Left renal pelvis (tissue), 4 donors: ENCODE measurements around the gene MMP20. TPM values are rescaled to one million over a fixed set of nuclear protein-coding genes. Genes with fewer than 3 reads are reported as not detected.

Source experiments
- DNase-seq, 4 donors: peaks; one replicate each; pipeline ENCODE4 v3.0.0-alpha.2; 2013; ENCODE audit warnings: low read depth in 4 of 4, low spot score in 3 of 4
- polyA plus RNA-seq, 4 donors: library from polyadenylated mRNA; unstranded; fragments of 120-200 nt; gene quantifications; one replicate each; pipeline ENCODE4 v1.2.1, GENCODE V29; 2013; ENCODE audit not compliant: insufficient read length in 4 of 4

MMP20 gene
- polyA plus RNA-seq, 4 donors, result not detected

DNA sequence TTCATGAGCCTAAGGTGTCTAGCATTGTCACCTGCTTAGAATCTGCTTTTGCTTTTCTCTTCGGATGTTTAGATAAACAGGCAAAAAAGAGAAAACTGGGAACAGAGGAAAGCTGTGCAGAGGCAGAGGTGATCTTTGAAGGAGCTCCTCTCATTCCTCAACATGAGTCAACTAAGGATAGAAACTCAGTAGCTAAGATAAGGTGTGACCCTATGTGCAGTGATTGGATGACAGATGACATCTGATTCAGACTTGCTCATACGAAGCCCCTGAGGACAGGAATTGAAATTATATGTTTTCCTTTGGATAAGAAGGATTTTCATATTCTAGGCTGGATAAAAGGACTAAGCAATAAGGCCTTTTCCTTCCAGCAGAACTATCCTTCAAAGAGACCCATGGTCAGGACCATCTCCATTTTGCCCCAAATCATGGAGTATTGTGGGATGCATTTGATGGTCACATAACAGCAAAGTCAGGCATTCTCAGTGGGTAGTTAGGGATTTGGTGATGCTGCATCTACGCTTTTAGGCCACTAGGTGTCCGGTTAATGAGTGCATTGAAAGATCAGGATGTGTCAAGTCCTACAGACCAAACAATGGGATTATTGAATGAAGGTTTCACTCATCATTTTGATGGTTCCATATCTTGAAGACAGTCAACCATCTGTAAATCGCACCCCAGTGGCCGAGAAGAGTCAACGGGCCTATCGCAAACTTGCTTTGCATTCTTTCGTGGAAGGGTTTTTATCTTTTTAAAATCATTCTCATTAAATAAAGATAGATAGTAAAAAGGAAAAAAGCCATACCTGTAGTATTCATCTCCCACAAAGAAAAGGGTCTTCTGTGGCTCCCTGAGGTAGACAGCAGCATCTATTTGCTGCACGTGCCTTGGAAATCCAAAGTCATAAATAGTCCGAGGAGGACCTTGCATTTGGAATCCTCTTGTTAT lies 32.2 kb downstream of the MMP20 start:
- no peak for DNase-seq

DNA sequence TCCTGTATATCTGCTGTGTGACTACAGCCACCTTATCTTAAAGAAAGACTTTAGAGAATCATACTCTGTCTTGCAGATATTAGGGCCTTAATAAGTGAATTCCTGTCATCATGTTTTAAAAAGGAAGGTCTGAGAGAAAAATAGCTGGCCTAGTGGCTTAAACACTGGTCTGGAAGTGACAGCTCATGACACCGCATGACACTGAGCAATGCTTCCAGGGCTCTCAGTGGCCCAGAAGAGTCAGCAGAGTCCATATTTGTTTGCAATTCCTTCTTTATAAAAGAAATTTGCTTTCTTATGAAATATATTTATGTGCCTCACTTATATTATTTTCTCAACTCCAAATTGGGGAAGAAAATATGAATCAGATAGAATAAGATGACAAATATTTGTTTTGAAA lies 33.0 kb downstream of the MMP20 start:
- DNase-seq, result no peak

DNA sequence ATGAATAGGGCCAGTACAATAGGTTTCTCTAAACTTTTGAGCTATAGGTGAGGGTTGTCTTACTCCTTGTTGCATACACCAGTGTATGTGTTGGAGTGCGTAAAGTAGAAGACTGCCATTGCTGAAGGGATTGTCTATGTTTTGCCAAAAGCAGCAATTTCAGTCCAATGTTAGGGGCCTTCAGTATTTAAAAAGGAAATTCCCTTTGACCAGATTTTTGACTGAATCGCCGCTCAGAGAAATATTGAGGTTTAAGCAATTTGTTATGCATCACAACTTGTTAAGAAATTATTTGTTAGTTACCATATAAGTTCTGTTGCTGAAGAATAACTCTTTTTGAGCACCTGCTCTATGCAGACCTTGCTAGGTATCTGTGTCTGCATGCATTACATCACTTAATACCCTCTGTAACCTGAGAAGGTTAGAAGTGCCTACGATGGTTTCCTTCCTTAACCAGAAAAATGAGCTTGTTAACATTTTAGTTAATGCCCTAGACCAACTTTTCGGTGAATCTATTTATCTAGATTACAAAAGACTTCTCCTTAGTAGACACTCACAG lies 33.9 kb downstream of the MMP20 start:
- no peak for DNase-seq

DNA sequence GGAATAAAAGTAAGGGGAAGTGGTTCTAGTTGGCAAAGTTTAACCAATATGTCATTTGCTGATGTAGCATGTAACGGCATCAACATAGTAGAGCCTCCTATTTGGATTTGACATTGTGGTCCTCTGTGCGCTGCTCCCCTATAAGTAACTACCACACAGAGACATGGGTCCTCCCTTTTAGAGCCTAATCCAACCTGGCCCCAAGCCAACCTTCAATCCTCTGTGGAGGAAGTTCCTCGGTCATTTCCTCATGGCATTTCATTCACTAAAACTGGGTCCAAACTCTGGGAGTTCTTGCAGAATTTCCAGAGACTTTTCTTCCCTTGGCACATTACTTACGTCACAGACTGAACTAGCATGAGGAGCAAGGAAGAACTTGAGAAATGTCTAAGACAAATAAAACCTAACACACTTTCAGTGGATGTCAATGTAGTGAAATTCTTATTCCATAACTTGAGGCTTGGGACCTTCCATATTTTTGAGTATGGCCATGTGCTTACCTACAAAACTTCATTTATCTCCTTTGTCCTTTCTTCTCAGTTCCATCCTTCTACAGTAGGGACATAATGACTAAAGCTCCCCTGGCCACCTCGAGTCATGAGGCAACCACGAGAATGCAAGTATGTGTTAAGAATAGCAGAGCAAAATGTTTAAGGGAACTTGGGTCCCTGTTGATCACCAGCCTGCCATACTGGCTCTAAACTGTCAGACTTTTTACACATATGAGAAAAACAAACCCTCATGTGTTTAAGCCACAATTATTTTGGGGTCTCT lies 34.7 kb downstream of the MMP20 start:
- no peak for DNase-seq

DNA sequence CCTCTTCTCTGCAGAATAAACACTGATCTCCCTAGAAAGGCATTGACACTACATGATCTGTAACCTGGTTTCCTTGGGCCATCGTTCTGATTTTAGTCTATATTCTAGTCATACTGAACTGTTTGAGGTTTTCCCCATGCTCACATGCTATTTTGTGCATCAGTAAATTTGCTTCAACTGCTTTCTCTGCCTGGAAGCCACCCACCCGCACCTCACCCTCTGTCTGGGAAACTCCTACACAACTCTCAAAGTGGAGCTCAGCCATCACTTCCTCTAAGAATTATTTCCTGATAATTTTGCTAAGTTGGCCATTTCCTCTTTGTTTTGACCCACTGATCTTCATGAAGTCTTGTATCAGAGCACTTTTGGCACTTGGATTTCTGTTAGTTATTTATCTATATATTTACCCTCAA lies 36.1 kb downstream of the MMP20 start:
- no peak for DNase-seq

DNA sequence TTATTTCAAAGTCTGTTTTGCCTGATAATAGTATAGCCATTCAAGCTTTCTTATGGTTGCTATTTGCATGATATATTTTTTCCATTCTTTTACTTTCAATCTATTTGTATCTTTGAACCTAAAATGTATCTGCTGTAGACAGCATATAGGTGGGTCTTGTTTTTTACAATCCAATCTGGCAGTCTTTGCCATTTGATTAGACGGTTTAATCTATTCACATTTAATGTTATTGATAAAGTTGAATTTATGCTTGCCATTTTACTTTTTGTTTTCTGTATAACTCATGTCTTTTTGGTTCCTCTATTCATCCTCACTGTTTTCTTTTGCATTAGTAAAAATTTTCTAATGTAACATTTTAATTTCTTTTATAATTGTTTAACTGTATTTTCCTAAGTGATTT lies 37.4 kb downstream of the MMP20 start:
- no peak for DNase-seq

DNA sequence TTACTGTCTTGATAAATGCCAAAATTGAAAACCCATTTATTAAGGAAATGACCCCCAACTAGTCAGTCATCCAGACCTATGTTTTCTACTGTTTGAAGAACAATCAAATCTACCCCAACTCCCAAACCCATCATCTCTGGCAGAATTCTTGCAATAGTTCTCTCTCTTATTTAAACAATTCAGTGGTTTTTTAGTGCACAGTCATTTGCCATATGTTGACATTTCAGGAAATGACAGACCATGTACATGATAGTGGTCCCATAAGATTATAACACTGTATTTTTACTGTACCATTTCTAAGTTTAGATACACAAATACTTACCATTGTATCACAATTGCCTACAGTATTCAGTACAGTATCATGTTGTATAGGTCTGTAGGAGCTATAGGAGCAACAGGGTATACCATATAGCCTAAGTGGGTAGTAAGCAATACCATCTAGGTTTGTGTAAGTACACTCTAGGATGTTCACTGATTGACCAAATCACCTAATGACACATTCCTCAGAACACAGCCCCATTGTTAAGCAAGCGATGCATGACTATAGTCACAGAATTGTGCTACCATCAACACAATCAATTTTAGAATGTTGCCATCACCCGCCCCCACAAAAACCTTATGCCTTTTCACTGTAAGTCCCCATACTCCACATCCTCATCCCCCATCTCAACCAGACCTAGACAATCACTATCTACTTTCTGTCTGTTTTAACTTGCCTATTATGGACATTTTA lies 41.8 kb downstream of the MMP20 start:
- DNase-seq, result no peak

DNA sequence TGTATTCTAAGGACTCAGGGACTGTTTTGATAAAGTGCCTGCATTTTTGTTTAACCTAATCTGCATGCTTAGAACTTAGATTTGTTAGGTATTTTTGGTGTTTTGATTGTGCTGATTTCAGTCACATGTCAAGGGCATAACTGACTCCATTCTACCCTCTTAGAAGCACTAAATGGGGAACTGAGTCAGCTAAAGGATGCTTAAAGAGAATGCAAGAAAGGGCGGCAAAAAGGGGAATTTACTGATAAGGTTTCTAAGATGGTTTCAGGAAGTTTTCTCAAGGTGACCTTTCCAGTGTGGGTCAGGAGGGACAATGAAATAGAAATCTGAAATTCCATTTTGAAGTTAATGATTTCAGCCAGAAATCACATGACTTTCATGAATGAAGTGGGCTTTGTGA lies 43.0 kb downstream of the MMP20 start:
- no peak for DNase-seq

DNA sequence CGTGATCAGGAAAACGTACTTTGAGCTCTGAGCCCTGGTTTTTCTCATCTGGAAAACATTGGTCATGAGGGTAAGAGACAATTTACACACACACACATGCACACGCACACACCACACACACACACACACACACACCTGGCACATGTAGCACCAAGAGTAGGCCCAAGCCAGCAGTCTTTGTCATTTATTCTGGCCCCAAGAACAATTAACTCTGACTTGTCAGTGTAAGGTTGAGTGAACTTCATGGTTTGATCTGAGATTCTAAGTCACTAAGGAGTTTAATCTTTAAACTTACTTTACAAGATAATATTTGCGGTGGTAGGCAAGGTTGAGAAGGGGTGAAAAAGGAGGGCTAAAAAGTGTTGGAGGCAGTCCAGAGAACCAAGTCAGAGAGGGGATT lies 44.1 kb downstream of the MMP20 start:
- DNase-seq, result peak in 1 of 4 donors; percentile 20

DNA sequence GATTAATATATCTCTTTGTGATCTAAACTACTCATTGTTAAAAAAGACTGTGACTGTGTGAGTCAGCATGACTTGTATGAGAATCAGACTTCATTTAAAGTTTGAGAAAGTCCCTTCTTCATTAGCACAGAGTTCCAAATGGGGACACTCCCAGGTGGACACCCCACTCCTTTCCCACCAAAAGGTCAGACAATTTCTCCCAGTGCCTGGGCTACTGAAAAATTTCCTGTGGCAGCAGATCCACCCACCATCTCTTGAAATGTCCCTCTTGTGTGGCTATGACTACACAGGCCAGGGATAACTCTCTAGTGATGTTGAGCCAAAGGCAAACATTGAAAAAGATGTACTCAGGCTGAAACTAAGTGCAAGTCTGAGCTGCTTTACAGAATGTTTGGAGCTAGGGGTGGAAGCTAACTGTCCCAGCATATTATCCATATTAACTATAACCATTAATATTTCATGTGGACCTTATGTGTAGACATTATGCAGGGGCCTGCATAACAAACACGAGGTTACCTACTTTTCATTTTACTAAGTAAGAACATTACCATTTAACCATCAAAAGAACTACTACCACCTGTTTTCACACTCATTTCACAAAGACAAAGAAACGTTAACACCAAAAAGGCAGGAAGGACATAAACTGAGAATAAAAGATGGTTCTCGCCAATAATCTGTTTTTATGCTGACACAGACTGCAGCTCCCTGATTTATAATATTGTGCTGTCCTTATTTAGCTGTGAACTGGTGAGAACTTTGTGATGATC lies 44.8 kb downstream of the MMP20 start:
- no peak for DNase-seq

DNA sequence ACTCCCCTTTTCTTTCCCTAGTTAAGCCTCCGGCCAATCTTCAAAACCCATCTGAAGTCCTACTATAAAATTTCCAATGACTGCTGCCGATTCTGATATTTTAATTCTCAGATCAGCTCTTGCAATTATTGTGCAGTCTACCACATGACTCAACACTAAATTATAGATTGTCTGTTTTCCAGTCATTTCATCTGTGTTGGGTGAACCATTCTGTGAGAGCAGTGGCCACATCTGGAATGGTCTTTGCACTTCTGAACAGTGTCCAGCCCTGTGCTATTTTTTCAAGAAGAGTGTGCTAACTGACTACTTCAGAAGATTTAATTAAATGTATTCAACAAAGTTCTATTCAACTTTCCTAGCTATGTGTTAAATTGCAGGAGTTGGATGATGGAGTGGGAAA lies 47.4 kb downstream of the MMP20 start:
- no peak for DNase-seq

DNA sequence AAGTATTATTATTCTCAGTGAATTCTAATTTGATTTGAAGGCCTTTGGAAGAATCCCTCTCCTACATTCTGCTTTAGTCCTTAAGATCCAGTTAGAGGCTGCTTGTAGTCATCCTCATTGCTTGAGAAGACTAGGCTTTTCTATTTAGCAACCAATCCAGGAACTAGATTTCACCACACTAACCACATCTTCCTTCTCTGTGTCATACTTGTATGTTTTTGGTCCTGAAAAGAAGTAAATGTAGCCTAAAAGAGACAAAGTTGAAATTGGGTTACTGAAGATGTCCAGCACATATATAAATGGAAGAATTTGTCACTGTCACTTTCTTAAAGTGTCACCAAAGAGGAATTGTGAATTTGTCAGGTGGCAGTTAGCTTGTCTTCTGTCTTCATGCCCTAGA lies 48.0 kb downstream of the MMP20 start:
- no peak for DNase-seq

DNA sequence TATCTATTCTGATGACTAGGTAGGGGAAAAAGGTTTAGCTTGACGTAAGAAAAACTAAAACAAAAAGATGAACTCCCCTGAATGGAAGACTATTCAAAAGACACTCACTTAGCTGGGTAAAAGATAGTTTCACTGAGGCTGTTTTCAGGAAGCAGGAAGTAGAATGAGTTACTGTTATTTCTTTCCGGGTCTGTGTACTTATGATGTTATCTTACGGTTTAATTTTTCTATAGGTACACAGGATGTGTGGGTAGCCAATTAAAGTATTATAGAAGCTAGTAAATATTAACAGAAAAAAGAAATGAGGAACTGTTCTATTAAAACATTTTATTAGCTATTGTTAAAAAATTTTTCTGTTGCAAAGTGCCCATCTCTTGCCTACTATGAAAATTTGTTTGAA lies 48.8 kb downstream of the MMP20 start:
- no peak for DNase-seq

DNA sequence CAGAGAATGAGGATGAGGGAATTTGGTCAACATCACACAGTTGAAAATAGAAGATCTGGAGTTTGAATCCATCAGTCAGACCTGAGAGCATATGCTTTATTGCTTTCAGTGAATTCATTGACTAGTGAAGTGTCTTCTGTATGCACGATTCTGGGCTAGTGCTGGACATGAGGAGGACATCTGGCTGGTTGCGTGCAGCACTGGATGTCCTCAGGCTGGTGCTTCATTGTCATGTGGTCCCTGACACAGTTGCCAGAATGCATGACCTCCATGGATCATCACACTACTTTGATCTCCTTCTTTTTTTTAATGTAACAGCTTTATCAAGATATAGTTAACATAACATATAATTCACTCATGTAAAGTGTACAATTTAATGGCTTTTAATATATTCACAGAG lies 50.1 kb downstream of the MMP20 start:
- DNase-seq, result no peak

DNA sequence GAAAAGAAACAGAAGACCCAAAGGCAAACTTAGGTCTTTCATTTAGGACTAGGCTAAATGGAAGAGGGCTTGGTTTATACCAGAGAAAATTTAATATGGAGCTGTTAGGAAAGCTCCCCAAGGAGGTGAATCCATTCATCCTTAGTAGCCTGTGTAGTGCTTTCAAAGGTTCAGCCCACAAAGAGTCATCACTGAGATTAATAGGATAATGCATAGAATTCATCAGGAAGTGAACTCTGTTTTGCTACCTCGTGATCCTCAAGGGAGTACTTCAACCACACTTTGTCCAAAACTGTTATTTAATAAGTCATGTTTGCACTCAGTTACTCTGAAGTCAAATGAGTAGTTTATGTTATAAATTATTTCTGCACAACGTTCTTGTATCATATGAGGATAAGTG lies 51.3 kb downstream of the MMP20 start:
- no peak for DNase-seq

DNA sequence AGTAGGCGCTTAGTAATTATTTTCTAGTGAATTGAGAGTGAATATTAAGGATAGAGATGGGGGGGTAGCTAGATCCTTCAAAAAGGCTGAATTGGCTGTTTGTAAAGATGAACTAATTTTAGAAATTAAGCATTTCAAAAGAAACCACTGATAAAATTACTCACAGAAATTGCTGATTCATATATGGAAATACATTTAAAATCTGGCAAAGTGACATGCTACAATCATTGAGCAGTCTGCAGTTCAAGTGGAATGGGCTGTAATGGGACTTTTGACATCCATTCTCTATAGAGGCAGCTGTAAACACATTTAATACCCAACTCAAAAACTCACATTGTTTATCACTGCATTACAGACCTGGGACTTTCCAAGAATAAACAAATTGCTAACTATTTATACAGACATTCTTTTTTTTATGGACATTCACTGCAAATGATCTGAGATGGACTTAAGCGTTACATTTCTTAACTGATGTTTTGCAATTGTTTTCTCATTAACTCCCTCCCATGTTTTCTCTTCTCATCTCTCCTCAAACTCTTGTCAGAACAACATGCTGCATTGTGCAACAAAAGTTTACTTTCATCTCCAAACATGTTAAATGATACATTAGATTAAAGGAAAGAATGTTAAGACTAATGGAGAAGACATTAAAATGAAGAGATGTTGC lies 52.4 kb downstream of the MMP20 start:
- no peak for DNase-seq

DNA sequence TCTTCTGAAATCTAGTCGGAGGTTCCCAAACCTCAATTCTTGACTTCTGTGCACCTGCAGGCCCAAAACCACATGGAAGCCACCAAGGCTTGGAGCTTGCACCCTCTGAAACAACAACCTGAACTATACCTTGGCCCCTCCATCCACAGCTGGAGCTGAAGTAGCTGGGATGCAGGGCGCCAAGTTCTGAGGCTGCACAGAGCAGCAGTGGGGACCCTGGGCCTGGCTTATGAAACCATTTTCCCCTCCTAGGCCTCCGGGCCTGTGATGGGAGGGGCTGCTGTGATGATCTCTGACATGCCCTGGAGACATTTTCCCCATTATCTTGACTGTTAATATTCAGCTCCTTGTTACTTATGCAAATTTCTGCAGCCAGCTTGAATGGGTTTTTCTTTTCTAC lies 56.3 kb downstream of the MMP20 start:
- no peak for DNase-seq

DNA sequence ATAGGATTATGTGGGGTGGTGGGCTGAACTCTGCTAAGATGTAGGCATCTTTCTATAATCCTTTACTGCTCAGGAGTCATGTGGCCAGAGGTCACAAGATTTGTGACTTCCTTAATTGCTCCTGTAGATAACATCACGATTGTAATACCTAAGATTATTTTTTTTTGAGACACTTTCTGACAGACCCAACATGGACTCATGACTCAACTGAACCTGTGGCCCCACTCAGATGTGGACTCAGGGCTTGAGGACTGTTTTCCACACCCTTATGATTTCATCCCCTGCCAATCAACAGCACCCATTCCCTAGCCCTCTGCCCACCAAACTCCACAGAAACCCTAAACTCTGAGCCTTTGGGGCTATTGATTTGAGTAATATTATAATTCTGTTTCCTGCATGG lies 59.0 kb downstream of the MMP20 start:
- DNase-seq, result no peak

DNA sequence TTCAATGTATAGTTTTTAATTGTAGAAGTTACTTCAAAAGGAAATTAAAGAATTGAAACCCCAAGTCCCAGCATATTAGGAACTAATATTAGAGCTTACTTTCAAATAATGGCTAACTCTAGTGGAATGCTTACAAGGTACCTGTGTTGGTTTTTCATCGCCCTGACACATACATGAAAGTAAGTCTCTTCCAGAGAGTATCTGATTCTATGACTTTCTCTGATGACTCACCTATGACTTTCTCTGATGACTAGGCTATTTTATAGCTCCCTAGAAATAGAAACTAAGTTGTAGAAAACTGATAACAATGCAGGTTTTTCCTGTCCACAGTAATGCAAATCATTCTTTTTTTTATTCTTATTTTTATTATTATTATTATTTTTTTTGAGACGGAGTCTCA lies 61.0 kb downstream of the MMP20 start:
- DNase-seq, result no peak

DNA sequence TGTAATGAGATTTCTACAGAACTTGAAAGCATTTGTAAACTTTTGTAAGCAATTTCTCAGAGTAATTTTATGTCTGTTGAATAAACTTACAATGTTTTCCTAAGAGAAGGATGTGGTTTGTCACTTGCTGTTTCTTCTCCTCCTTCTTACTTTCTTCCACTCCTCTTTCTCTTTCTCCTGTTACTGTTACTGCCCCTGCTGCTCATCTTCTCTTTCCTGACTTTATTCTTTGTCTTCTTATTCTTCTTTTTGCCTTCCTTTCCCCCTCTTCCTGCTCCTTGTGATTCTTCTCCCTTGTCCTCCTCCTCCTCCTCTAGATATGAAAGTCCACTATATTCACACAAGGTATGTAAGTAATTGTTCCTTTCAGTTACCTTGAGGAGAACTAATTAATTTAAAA lies 63.5 kb downstream of the MMP20 start:
- DNase-seq, result no peak
